Muscle layer of duodenum (tissue), 2 donors: ENCODE measurements around the gene ANAPC10.
A peak's percentile ranks its signal among the peaks of the same experiment; 100 is the strongest.

Experiments used
- H3K27ac ChIP-seq: one replicate; pipeline ENCODE4 v1.7.0; 2013; ENCODE audit warnings: mild to moderate bottlenecking, low read length
- H3K27me3 ChIP-seq: one replicate; pipeline ENCODE4 v1.7.0; 2013; ENCODE audit warnings: low read depth, mild to moderate bottlenecking, control low read depth, low read length
- H3K36me3 ChIP-seq, 2 donors: one replicate each; pipeline ENCODE4 v1.7.0; 2013; ENCODE audit warnings: low read length in 2 of 2, control low read depth in 1 of 2, mild to moderate bottlenecking in 1 of 2; ENCODE audit not compliant: insufficient read depth in 2 of 2, control insufficient read depth in 1 of 2
- H3K4me1 ChIP-seq, 2 donors: one replicate each; pipeline ENCODE4 v1.7.0; 2013; ENCODE audit warnings: low read length in 2 of 2, mild to moderate bottlenecking in 2 of 2, control low read depth in 1 of 2, moderate library complexity in 1 of 2; ENCODE audit not compliant: insufficient read depth in 2 of 2, control insufficient read depth in 1 of 2
- H3K4me3 ChIP-seq, 2 donors: one replicate each; pipeline ENCODE4 v1.7.0; 2013; ENCODE audit warnings: low read length in 2 of 2, low read depth in 1 of 2, mild to moderate bottlenecking in 1 of 2
- H3K9me3 ChIP-seq, 2 donors: one replicate each; pipeline ENCODE4 v1.7.0; 2013; ENCODE audit warnings: low read length in 2 of 2, control low read depth in 1 of 2, mild to moderate bottlenecking in 1 of 2; ENCODE audit not compliant: control insufficient read depth in 1 of 2
- donor health status: healthy.

ANAPC10 gene

DNA sequence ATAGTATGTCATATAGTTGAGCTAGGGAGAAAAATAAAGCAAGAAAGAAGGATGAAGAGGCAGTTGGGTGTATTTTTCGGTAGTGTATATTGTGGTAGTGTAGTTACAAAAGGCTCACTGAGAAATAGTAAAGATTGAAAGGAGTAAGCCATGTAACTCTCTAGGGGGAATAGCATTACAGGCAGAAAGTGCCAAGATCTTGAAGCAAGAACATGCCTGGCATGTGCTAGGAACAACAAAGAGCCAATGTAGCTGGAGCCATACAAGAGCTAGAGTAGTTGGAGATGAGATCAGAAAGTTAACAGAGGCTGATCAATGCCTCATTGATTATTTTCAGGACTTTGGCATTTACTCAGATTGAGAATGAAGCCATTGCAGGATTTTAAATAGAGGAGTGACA, 3.1 kb upstream of the ANAPC10 start:
- Histone ChIP-seq H3K36me3 (peaks cover 0 to 9% of the 10 kb centered on the region in 2 donors), H3K9me3 (no peaks in the 10 kb centered on the region), H3K27ac (no peak overlapping the region), H3K27me3 (no peaks in the 10 kb centered on the region), H3K4me3 (no peak overlapping the region), H3K4me1 (peaks cover 0 to 33% of the 10 kb centered on the region in 2 donors)

DNA sequence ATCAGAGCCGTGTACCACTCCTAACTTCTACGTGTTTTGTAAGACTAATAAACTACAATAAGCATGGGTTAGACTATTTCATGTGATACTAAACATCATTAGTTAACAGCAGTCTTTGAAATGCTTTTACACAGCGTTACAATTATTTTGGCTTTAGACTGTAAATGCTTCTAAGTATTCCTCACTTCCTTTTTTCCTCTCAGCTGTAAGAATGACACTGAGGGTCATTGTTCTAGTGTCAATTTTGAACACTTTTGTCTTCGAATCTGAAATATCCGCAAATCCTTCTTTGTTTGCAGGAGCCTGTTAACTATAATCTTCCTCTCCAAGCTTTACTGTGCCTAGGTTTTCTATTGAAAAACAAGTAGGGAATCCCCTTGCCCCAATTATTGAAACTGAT, 1.7 kb upstream of the ANAPC10 start:
- Histone ChIP-seq H3K9me3 (no peaks in the 10 kb centered on the region), H3K4me1 (peaks cover 0 to 36% of the 10 kb centered on the region in 2 donors), H3K27me3 (no peaks in the 10 kb centered on the region), H3K4me3 (peak overlapping the region; percentile 83 to 95), H3K36me3 (peaks cover under 1 to 14% of the 10 kb centered on the region in 2 donors), H3K27ac (peak overlapping the region; percentile 98)

DNA sequence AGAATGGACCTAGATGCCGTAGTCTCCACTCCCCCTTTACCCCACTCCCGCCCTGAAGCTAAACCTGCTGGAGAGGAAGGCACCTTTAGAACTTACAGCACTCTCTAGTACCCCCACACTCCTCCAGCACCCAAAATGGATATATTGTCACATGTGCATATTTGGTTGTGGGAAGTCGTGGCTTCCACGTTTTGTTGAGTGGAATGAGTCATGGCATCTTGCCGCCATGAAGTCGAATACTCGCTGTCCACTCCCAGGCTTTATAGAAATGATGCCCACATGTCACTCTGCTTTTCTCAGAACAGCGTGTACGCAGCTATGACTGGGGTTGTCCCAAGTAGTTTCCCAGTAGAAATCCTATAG, 660 bp upstream of the ANAPC10 start:
- peaks cover 11 to 23% of the 10 kb centered on the region in 2 donors for H3K36me3 ChIP-seq
- peaks cover 4 to 6% of the 10 kb centered on the region in 2 donors for H3K9me3 ChIP-seq
- peak overlapping the region; percentile 98 for H3K27ac ChIP-seq
- no peaks in the 10 kb centered on the region for H3K27me3 ChIP-seq
- peaks cover 0 to 36% of the 10 kb centered on the region in 2 donors for H3K4me1 ChIP-seq
- H3K4me3 ChIP-seq = peak overlapping the region; percentile 83 to 95

DNA sequence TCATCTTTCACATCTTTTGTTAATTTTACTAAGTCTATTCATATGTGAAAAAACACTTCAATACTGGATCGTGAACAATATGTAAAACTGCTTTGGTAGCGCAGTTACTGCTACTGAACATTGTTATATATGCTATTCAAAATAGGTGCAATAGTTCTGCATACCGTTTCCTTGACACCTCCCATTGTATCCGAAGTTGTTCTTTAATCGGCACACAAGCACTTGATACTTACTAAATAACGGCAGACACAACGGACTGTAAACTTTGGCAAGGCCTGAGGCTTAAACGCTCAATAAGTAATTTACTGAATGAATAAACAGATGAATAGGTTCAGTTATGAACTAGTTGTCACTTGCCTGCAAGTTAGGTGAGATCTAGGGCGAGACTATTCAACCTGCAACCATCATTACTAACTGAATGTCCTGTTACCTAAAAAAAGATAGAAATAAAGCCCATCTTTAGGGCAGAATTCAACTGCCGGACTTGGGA, 620 bp downstream of the ANAPC10 start:
- no peaks in the 10 kb centered on the region for H3K27me3 ChIP-seq
- peaks cover 0 to 36% of the 10 kb centered on the region in 2 donors for H3K4me1 ChIP-seq
- H3K27ac ChIP-seq = peak overlapping the region; percentile 98
- H3K36me3 ChIP-seq = peaks cover 19 to 35% of the 10 kb centered on the region in 2 donors
- peak overlapping the region; percentile 83 to 95 for H3K4me3 ChIP-seq
- H3K9me3 ChIP-seq = peaks cover 5 to 8% of the 10 kb centered on the region in 2 donors

DNA sequence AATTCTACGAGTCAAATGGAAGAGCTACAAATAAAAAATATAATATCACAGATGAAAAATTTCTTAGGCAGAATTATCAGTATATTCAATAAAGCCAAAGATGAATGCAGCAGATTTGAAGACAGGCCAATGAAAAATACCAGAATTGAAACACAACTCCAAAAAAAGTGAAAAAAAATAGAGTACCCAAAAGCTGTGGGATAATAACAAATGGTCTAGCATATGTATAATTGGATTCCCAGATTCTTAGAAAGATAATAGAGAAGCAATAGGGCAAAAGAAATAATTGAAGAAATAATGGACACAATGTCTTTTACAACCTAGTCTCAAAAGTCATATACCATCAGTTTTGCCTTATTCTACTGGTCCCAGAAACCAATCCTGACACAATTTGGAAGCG, 4.4 kb downstream of the ANAPC10 start:
- Histone ChIP-seq H3K27me3 (no peaks in the 10 kb centered on the region), H3K4me3 (no peak overlapping the region), H3K36me3 (peaks cover 24 to 43% of the 10 kb centered on the region in 2 donors), H3K4me1 (peaks cover 0 to 17% of the 10 kb centered on the region in 2 donors), H3K9me3 (peaks cover 5 to 8% of the 10 kb centered on the region in 2 donors), H3K27ac (no peak overlapping the region)

DNA sequence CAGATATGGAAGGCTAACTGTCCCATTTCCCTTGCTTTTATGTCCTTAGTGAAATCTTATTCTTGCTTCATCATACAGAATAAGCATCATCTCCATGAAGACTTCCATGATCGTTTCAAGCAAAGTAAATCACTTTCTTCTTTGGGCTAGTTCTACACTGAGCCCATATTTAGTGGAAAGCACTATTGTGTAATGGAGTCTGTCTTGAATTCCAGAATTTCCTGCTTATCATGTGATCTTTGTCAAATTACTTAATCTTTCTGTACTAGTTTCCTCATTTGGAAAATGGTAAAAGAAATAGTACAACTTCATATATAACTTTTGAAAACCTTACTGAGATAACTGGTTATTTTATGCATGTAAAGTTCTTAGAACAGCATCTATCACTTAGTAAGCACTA, 7.6 kb downstream of the ANAPC10 start:
- no peak overlapping the region for H3K4me3 ChIP-seq
- H3K36me3 ChIP-seq = peaks cover 24 to 37% of the 10 kb centered on the region in 2 donors
- H3K27ac ChIP-seq = no peak overlapping the region
- no peaks in the 10 kb centered on the region for H3K4me1 ChIP-seq
- H3K27me3 ChIP-seq = no peaks in the 10 kb centered on the region
- H3K9me3 ChIP-seq = peaks cover 5 to 8% of the 10 kb centered on the region in 2 donors

DNA sequence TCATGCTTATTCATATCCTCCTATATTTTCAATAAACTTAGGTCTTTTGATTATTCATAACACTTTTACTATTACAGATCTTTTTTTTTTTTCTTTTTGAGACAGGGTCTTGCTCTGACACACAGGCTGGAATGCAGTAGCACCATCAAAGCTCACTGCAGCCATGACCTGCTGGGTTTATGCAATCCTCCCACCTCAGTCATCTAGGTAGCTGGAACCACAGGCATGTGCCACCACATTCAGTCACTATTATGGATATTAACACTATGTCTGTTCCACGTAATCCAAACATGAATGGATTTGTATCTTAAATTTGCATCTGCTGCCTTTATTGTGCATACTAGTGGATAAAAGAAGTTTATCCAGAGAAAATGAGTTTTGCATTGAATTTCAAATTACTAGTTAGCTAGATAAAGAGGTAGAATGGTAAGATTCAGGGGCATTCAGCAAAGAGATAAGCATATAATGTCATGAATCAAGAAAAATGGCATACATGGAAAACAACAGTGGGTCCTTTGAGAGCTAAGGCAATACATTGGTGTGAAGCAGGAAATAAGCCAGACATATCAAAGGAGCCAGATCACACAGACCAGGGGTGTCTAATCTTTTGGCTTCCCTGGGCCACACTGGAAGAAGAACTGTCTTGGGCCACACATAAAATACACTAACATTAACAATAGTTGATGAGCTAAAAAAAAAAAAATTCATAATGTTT, 13.9 kb downstream of the ANAPC10 start:
- H3K27ac ChIP-seq = no peak overlapping the region
- H3K9me3 ChIP-seq = no peaks in the 10 kb centered on the region
- no peak overlapping the region for H3K4me3 ChIP-seq
- H3K36me3 ChIP-seq = peaks cover 10 to 14% of the 10 kb centered on the region in 2 donors
- no peaks in the 10 kb centered on the region for H3K27me3 ChIP-seq
- no peaks in the 10 kb centered on the region for H3K4me1 ChIP-seq

DNA sequence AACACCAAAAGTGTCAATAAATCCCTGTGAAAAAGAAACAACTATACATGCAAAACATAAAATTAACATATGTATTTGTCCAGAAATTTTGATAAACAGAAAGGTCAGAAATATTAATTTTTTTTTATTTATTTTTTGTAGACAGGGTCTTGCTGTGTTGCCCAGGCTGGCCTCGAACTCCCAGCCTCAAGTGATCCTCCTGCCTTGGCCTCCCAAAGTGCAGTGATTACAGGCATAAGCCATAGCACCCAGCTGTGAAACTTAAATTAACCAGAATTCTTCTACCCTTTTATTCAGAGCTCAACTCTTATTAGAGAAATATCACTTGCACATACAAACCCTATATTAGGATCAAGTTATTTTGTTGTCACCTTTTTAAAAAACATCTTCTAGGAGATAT, 16.2 kb downstream of the ANAPC10 start:
- Histone ChIP-seq H3K27me3 (no peaks in the 10 kb centered on the region), H3K36me3 (peaks cover 12 to 20% of the 10 kb centered on the region in 2 donors), H3K4me1 (no peaks in the 10 kb centered on the region), H3K4me3 (no peak overlapping the region), H3K27ac (no peak overlapping the region), H3K9me3 (no peaks in the 10 kb centered on the region)

DNA sequence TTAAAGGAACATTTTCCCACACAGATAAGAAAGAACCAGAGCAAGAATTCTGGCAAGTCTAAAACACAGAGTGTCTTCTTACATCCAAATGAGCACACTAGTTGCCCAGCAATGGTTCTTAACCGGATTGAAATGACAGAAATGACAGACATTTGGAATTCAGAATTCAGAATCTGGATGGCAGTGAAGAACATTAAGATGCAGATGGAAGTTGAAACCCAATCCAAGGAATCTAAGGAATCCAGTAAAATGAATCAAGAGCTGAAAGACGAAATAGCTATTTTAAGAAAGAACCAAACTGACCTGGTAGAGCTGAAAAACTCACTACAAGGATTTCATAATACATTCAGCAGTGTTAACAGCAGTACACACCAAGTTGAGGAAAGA, 21.5 kb downstream of the ANAPC10 start:
- Histone ChIP-seq H3K27me3 (no peaks in the 10 kb centered on the region), H3K27ac (no peak overlapping the region), H3K4me1 (no peaks in the 10 kb centered on the region), H3K4me3 (no peak overlapping the region), H3K9me3 (no peaks in the 10 kb centered on the region), H3K36me3 (peaks cover 12 to 15% of the 10 kb centered on the region in 2 donors)

DNA sequence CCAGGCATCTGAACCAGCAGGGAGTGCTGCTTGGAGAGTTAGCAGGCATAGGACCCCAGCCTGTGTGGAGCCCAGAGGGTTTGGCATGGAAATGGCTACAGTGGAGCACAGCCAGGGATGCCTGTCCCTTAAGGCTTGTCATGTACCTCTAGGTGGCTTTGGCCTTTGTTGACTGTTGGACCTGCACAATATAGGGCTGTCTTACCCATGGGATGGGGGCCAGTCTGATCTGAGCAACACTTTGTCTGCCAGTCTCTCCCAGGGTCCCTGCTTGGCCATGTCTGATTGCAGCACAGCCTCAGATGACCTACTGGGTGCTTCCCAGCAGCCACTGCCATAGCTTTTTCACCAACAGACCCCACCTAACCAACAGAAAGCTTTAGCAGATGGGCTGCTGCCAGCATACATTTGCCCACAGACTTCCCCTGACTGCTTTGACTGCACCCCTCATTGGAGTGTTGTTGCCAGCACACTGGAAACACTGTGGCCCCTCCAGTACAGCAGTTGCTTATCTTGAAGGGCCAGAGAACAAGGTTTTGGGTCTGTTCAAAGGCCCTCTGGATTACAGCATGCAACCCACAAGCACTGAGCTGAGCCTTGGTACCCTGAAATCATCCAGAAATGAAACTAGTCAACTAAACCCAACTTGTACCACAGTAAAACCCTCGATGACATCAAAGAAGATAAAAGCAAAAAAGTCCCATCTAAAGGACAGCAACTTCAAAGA, 22.1 kb downstream of the ANAPC10 start:
- no peak overlapping the region for H3K27ac ChIP-seq
- H3K4me3 ChIP-seq = no peak overlapping the region
- peaks cover 12 to 15% of the 10 kb centered on the region in 2 donors for H3K36me3 ChIP-seq
- no peaks in the 10 kb centered on the region for H3K9me3 ChIP-seq
- H3K4me1 ChIP-seq = no peaks in the 10 kb centered on the region
- no peaks in the 10 kb centered on the region for H3K27me3 ChIP-seq

DNA sequence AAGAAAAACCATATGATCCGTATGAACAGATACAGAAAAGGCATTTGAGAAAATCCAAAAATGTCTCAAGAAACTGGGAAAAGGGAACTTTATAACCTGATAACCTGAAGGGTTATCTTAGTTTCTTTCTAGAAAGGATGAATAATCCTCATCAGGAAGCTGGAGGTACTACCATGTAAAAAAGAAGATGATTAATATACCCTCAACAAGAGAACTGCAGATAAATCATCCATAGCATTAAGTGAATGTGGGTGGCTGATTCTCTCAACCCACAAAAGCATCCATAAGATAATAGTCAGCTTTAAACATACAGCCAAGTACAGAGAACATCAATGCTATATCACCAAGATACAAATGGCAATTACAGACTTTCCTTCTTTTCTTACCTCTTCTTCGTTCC, 26.4 kb downstream of the ANAPC10 start:
- Histone ChIP-seq H3K27ac (no peak overlapping the region), H3K27me3 (no peaks in the 10 kb centered on the region), H3K4me3 (no peak overlapping the region), H3K4me1 (no peaks in the 10 kb centered on the region), H3K9me3 (no peaks in the 10 kb centered on the region), H3K36me3 (no peaks in the 10 kb centered on the region)
